Urinary bladder (tissue), 4 donors: ENCODE results near the gene TMEM225. TPM values are rescaled to one million over a fixed set of nuclear protein-coding genes. Genes with fewer than 3 reads are reported as not detected.

Experiments used
- DNase-seq: peaks from one replicate; pipeline ENCODE4 v3.0.0-alpha.2; 2015; ENCODE audit errors: extremely low spot score
- H3K27ac ChIP-seq: one replicate; pipeline ENCODE4 v1.5.1; 2013; ENCODE audit warnings: low read depth, mild to moderate bottlenecking, moderate library complexity
- H3K36me3 ChIP-seq: one replicate; pipeline ENCODE4 v1.6.1; 2013; ENCODE audit warnings: mild to moderate bottlenecking, moderate library complexity; ENCODE audit not compliant: insufficient read depth
- H3K4me1 ChIP-seq: one replicate; pipeline ENCODE4 v1.6.1; 2013; ENCODE audit warnings: mild to moderate bottlenecking, moderate library complexity; ENCODE audit not compliant: insufficient read depth
- H3K4me3 ChIP-seq: one replicate; pipeline ENCODE4 v1.5.1; 2013; ENCODE audit warnings: low read depth, low read length
- WGBS: extraction: QIAGEN DNeasy Blood & Tissue Kit; methylation state at CpG from one replicate; pipeline ENCODE4 v1.1.7; 2013; 5-methylcytosine and 5-hydroxymethylcytosine counted together
- polyA plus RNA-seq: library from polyadenylated mRNA; stranded (reverse); fragments of 200-250 nt; gene quantifications from one replicate; pipeline ENCODE4 v1.2.3, GENCODE V29; 2013
- total RNA-seq: library from RNA; depleted of rRNA; stranded (reverse); fragments of >200 nt; gene quantifications from one replicate; pipeline ENCODE4 v1.2.3, GENCODE V29; 2014
- donor health status: healthy with polysubstance abuse.
- donor health status: healthy.

TMEM225 gene
- total and polyA plus RNA-seq, 2 donors, result not detected

DNA sequence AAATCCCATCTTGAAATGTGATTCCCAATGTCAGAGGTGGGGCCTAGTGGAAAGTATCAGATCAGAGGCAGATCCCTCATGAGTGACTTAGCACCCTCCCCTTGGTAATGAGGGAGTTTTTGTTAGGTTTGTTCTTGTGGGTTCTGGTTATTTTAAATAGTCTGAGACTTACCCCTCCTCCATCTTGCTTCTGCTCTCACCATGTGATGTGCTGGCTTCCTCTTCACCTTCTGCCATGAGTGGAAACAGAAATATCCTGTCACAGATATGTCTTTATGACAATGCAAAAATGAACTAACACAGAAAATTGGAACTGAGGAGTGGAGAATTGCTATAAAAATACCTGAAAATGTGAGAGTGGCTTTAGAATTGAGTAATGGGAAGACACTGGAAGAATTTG, 33.1 kb downstream of the TMEM225 start:
- no peak overlapping the region for H3K4me3 ChIP-seq
- H3K4me1 ChIP-seq, result no peaks in the 10 kb centered on the region
- no peak overlapping the region for H3K27ac ChIP-seq
- H3K36me3 ChIP-seq, result no peaks in the 10 kb centered on the region
- DNase-seq, result no peak

GRCh38 chr11:123851110-123851509, 34.4 kb downstream of the TMEM225 start:
- DNase-seq, result no peak
- Histone ChIP-seq H3K4me1 (no peaks in the 10 kb centered on the region), H3K27ac (no peak overlapping the region), H3K4me3 (no peak overlapping the region), H3K36me3 (no peaks in the 10 kb centered on the region)
- 79% methylated on average over 4 of the region's 4 CpGs for WGBS

GRCh38 chr11:123841174-123841573, 44.3 kb downstream of the TMEM225 start:
- DNase-seq, result no peak
- Histone ChIP-seq H3K36me3 (no peaks in the 10 kb centered on the region), H3K4me1 (no peaks in the 10 kb centered on the region), H3K27ac (no peak overlapping the region), H3K4me3 (no peak overlapping the region)
- WGBS, result 76% methylated on average over 6 of the region's 6 CpGs

DNA sequence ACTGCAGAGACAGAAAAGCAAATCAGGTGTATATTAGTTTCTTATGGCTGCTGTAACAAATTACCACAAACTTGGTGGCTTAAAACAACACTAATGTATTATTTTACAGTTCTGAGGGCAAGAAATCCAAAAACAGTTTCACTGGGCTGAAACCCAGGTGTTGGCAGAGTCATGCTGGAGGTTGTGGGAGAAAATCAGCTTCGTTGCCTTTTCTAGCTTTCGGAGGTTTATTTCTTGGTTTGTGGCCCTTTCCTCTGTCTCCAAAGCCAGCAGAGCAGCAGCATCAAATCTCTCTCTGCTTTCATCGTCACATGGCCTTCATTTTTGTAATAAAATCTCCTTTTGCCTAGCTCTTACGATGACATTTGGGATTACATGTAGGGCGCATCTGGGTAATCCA, 46.3 kb downstream of the TMEM225 start:
- Histone ChIP-seq H3K4me1 (no peaks in the 10 kb centered on the region), H3K36me3 (no peaks in the 10 kb centered on the region), H3K4me3 (no peak overlapping the region), H3K27ac (no peak overlapping the region)
- WGBS, result 44% methylated on average over 5 of the region's 5 CpGs
- no peak for DNase-seq

GRCh38 chr11:123838659-123839058, 46.8 kb downstream of the TMEM225 start:
- no peaks in the 10 kb centered on the region for H3K36me3 ChIP-seq
- H3K4me3 ChIP-seq, result no peak overlapping the region
- H3K27ac ChIP-seq, result no peak overlapping the region
- WGBS, result 72% methylated on average over 1 of the region's 1 CpG
- DNase-seq, result no peak
- no peaks in the 10 kb centered on the region for H3K4me1 ChIP-seq

GRCh38 chr11:123838199-123838598, 47.3 kb downstream of the TMEM225 start:
- Histone ChIP-seq H3K27ac (no peak overlapping the region), H3K36me3 (no peaks in the 10 kb centered on the region), H3K4me1 (no peaks in the 10 kb centered on the region), H3K4me3 (no peak overlapping the region)
- DNase-seq, result no peak
- WGBS, result 36% methylated on average over 3 of the region's 3 CpGs

DNA sequence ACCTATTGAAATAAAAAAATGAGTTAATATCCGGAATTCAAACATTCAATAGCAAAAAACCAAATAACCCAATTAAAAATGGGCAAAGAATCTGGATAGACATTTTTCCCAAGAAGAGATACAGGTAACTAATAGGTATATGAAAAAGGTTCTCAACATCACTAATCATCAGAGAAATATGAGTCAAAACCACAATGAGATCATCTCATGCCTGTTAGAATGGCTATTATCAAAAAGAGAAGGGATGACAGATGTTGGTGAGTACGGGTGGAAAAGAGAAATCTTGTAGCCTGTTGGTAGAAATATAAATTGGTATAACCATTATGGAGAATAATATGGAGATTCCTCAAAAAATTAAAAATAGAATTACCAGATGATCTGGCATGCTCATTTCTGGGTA, 52.4 kb downstream of the TMEM225 start:
- Histone ChIP-seq H3K4me3 (no peak overlapping the region), H3K36me3 (no peaks in the 10 kb centered on the region), H3K4me1 (no peaks in the 10 kb centered on the region), H3K27ac (no peak overlapping the region)
- 84% methylated on average over 2 of the region's 2 CpGs for WGBS
- no peak for DNase-seq

Other genes starting within 250 kb of the TMEM225 start
- 5.6 TPM for gene SCN3B, start 231.0 kb downstream of the TMEM225 start, total RNA-seq
- 2.3 TPM for gene SCN3B, start 231.0 kb downstream of the TMEM225 start, polyA plus RNA-seq
- 9.3 TPM for gene ZNF202, start 144.0 kb downstream of the TMEM225 start, total RNA-seq
- gene ZNF202, start 144.0 kb downstream of the TMEM225 start, polyA plus RNA-seq, result 8.2 TPM
- not detected for gene OR6X1, start 131.2 kb downstream of the TMEM225 start, total RNA-seq
- not detected for gene OR6X1, start 131.2 kb downstream of the TMEM225 start, polyA plus RNA-seq
- gene OR6M1, start 79.3 kb downstream of the TMEM225 start, total RNA-seq, result not detected
- not detected for gene OR6M1, start 79.3 kb downstream of the TMEM225 start, polyA plus RNA-seq
- gene OR8D4, start 16.5 kb upstream of the TMEM225 start, total RNA-seq, result 0.21 TPM
- gene OR8D4, start 16.5 kb upstream of the TMEM225 start, polyA plus RNA-seq, result not detected
- gene OR4D5, start 53.9 kb upstream of the TMEM225 start, total RNA-seq, result not detected
- gene OR4D5, start 53.9 kb upstream of the TMEM225 start, polyA plus RNA-seq, result not detected
- not detected for gene OR6T1, start 58.2 kb upstream of the TMEM225 start, total RNA-seq
- gene OR6T1, start 58.2 kb upstream of the TMEM225 start, polyA plus RNA-seq, result not detected
- not detected for gene OR10S1, start 92.1 kb upstream of the TMEM225 start, total RNA-seq
- gene OR10S1, start 92.1 kb upstream of the TMEM225 start, polyA plus RNA-seq, result not detected
- gene OR10G6, start 109.5 kb upstream of the TMEM225 start, total RNA-seq, result not detected
- not detected for gene OR10G6, start 109.5 kb upstream of the TMEM225 start, polyA plus RNA-seq
- not detected for gene OR10G4, start 127.3 kb upstream of the TMEM225 start, total RNA-seq
- not detected for gene OR10G4, start 127.3 kb upstream of the TMEM225 start, polyA plus RNA-seq
- not detected for gene OR10G9, start 137.3 kb upstream of the TMEM225 start, total RNA-seq
- not detected for gene OR10G9, start 137.3 kb upstream of the TMEM225 start, polyA plus RNA-seq
- not detected for gene OR10G8, start 141.1 kb upstream of the TMEM225 start, total RNA-seq
- gene OR10G8, start 141.1 kb upstream of the TMEM225 start, polyA plus RNA-seq, result not detected
- not detected for gene OR10G7, start 155.7 kb upstream of the TMEM225 start, total RNA-seq
- gene OR10G7, start 155.7 kb upstream of the TMEM225 start, polyA plus RNA-seq, result not detected
- 36.2 TPM for gene VWA5A, start 229.8 kb upstream of the TMEM225 start, total RNA-seq
- 21.0 TPM for gene VWA5A, start 229.8 kb upstream of the TMEM225 start, polyA plus RNA-seq